KBM-7 (cell line): ENCODE data around the gene PLCXD3.

Experiments
- DNase-seq: peaks from one replicate; pipeline ENCODE4 v3.0.0-alpha.2; 2015
- in situ Hi-C: fragments of 300-500 bp; cut with MboI; formaldehyde crosslinking; loops from 2 replicates; pipeline ENCODE4 v1.14.3; 2020; ENCODE audit warnings: low sequenced_read_pairs, low pct_unique_long_range_greater_than_20kb, mixed read lengths

Gene PLCXD3

GRCh38 chr5:41420492-41421067 is 89.8 kb downstream of the PLCXD3 start:
- in situ Hi-C loops = no loop called here

GRCh38 chr5:41418220-41419031 is 92.0 kb downstream of the PLCXD3 start:
- in situ Hi-C loops = no loop called here
- DNase-seq = no peak

More at GRCh38 chr5:41420492-41421067, 89.8 kb downstream of the PLCXD3 start:
- no peak for DNase-seq

- in situ Hi-C loops = no loop called here
- no peak for DNase-seq
Observed at GRCh38 chr5:41416336-41416735, 94.1 kb downstream of the PLCXD3 start.

GRCh38 chr5:41415242-41415641 is 95.2 kb downstream of the PLCXD3 start:
- in situ Hi-C loops = no loop called here
- no peak for DNase-seq

- in situ Hi-C loops = no loop called here
- DNase-seq = no peak
Observed at GRCh38 chr5:41414598-41414997, 95.8 kb downstream of the PLCXD3 start.

- DNase-seq = no peak
- in situ Hi-C loops = no loop called here
Observed at GRCh38 chr5:41413074-41413473, 97.3 kb downstream of the PLCXD3 start.

GRCh38 chr5:41412496-41412895 is 97.9 kb downstream of the PLCXD3 start:
- in situ Hi-C loops = no loop called here
- DNase-seq = no peak

- DNase-seq = peak; percentile 24
- in situ Hi-C loops = no loop called here
Observed at GRCh38 chr5:41410737-41411136, 99.7 kb downstream of the PLCXD3 start.

GRCh38 chr5:41410307-41410706 is 100.1 kb downstream of the PLCXD3 start:
- no peak for DNase-seq
- in situ Hi-C loops = no loop called here

GRCh38 chr5:41408676-41409443 is 101.5 kb downstream of the PLCXD3 start:
- in situ Hi-C loops = no loop called here
- no peak for DNase-seq

- in situ Hi-C loops = no loop called here
- DNase-seq = no peak
Observed at GRCh38 chr5:41406936-41407335, 103.5 kb downstream of the PLCXD3 start.

GRCh38 chr5:41406424-41406823 is 104.0 kb downstream of the PLCXD3 start:
- no peak for DNase-seq
- in situ Hi-C loops = no loop called here

- DNase-seq = no peak
- in situ Hi-C loops = no loop called here
Observed at GRCh38 chr5:41404757-41405156, 105.6 kb downstream of the PLCXD3 start.

- in situ Hi-C loops = no loop called here
- no peak for DNase-seq
Observed at GRCh38 chr5:41403846-41404245, 106.6 kb downstream of the PLCXD3 start.

GRCh38 chr5:41402845-41403244 is 107.6 kb downstream of the PLCXD3 start:
- in situ Hi-C loops = no loop called here
- DNase-seq = no peak

- in situ Hi-C loops = no loop called here
- no peak for DNase-seq
Observed at GRCh38 chr5:41399839-41400238, 110.6 kb downstream of the PLCXD3 start.

GRCh38 chr5:41392016-41392415 is 118.4 kb downstream of the PLCXD3 start:
- DNase-seq = no peak
- in situ Hi-C loops = no loop called here

GRCh38 chr5:41374631-41375030 is 135.8 kb downstream of the PLCXD3 start:
- DNase-seq = no peak
- in situ Hi-C loops = no loop called here

- DNase-seq = no peak
- in situ Hi-C loops = no loop called here
Observed at GRCh38 chr5:41373230-41373629, 137.2 kb downstream of the PLCXD3 start.

- no peak for DNase-seq
- in situ Hi-C loops = no loop called here
Observed at GRCh38 chr5:41371738-41372137, 138.7 kb downstream of the PLCXD3 start.
